SKM-1 (cell line): ENCODE data around the gene CMBL.

Experiments
- DNase-seq: peaks from one replicate; lab custom pipeline; 2025; ENCODE audit not compliant: unreplicated experiment; lab: John Stamatoyannopoulos, UW

CMBL gene

GRCh38 chr5:10333154-10334006, 25.7 kb upstream of the CMBL start:
- no peak for DNase-seq

GRCh38 chr5:10332301-10332700, 24.6 kb upstream of the CMBL start:
- no peak for DNase-seq

GRCh38 chr5:10331341-10331796, 23.7 kb upstream of the CMBL start:
- DNase-seq, result no peak

- no peak for DNase-seq
Measured at GRCh38 chr5:10330511-10331230, 23.0 kb upstream of the CMBL start.

GRCh38 chr5:10329820-10330481, 22.2 kb upstream of the CMBL start:
- no peak for DNase-seq

GRCh38 chr5:10329446-10329819, 21.7 kb upstream of the CMBL start:
- no peak for DNase-seq

- no peak for DNase-seq
Measured at GRCh38 chr5:10328323-10328722, 20.6 kb upstream of the CMBL start.

- DNase-seq, result peak; percentile 63
Measured at GRCh38 chr5:10324518-10325370, 17.0 kb upstream of the CMBL start.

GRCh38 chr5:10323588-10324488, 16.1 kb upstream of the CMBL start:
- DNase-seq, result no peak

- DNase-seq, result no peak
Measured at GRCh38 chr5:10321882-10322281, 14.2 kb upstream of the CMBL start.

GRCh38 chr5:10320793-10321192, 13.1 kb upstream of the CMBL start:
- no peak for DNase-seq

GRCh38 chr5:10319202-10319851, 11.6 kb upstream of the CMBL start:
- DNase-seq, result no peak

GRCh38 chr5:10317825-10318682, 10.4 kb upstream of the CMBL start:
- no peak for DNase-seq

GRCh38 chr5:10315824-10316509, 8.3 kb upstream of the CMBL start:
- no peak for DNase-seq

- DNase-seq, result no peak
Measured at GRCh38 chr5:10315201-10315600, 7.5 kb upstream of the CMBL start.

GRCh38 chr5:10311595-10312425, 4.1 kb upstream of the CMBL start:
- no peak for DNase-seq
